ENCODE measurements around the gene RLF.

RLF gene

DNA sequence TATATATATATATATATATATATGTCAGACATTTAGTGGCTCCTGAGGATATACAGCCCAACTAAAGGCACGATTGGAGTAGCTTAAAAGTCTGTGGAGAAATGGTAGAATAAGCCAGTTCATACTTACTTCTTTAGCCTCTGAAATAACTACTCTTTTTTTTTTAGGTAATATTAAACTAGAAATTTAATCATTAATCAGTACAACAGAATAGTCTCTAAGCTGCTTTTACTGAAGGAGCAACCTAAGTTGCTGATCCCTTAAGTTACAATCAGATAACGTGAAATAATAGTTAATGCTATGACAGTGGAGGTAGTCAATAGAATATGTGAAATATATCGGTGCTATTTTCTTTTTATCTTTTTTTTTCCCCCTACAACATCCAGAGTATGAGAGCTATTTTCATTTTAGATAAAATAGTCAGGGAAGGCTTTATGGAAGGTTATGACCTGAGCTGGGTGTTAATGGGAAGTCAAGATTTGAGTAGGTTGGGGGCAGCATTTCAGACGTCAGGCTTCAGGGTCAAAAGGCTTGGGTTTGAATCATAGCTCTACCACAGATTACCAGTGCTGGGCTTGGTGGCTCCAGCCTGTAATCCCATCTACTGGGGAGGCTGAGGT is 112.5 kb downstream of the RLF start:
- DNase-seq, result no peak

GRCh38 chr1:40274331-40274730 is 113.1 kb downstream of the RLF start:
- DNase-seq, result no peak

- DNase-seq, result no peak
These were observed 114.9 kb downstream of the RLF start for GRCh38 chr1:40276122-40276521.

DNA sequence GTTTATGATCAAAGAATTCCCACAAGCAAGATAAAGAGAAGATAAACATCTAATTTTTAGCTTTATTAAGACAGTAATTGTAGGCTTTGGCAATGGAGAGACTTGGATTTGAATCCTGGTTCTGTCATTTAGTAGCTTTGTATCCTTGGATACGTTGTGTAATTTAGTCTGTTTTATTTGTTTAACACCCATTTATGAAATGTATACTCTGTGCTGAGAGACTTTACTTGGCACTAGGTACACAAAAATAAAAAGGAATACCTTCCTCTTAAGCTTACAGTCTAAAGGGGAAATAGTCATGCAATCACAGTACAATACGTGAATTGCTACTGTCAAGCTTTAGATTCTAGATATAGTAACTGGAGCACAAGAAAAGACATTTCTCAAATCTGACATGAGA is 120.7 kb downstream of the RLF start:
- DNase-seq, result no peak

Measured in CD4-positive, alpha-beta T cell treated with Interferon gamma for 1 hour (primary cell).